ENCODE measurements around the gene TCF7L1. TPM values are rescaled to one million over a fixed set of nuclear protein-coding genes. Genes with fewer than 3 reads are reported as not detected.

Gene TCF7L1
- total RNA-seq, 2 experiments from 2014 or later, result 0.07 TPM; not detected in 1

DNA sequence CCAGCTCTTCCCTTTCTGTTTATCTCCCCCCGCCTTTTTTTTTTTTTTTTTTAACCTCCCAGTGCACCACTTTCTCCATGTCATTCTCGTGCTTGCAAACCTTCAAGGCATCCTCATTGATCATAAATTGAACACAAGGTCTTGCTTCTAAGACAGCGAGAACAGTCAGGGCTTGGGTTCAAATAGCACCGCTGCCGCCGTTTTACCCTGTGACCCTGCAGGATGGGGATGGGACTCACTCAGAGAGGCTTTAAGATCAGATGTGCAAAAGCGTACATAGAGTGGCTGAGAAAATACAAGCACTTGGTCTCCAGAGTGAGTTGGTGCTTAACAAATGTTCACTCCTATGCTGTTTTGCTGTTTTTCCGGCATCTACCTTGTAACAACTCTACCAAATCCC, 93.6 kb downstream of the TCF7L1 start:
- CTCF ChIA-PET, result interaction anchor here (0.6 kb wide), 1 partner anchor 54 kb away, joined by 3 read pairs; no protein-coding TSS in a partner anchor
- H3K4me1 Mint-ChIP-seq (ENCODE audit: low read depth), result no peaks in the 10 kb centered on the region
- H3K9me3 Mint-ChIP-seq, result no peaks in the 10 kb centered on the region
- DNase-seq, result no peak
- H3K36me3 Mint-ChIP-seq (ENCODE audit: low read depth), result no peaks in the 10 kb centered on the region
- intact Hi-C loops (cut with micrococcal nuclease), result no loop called here
- H3K27ac Mint-ChIP-seq, result no peak overlapping the region
- peaks cover 5% of the 10 kb centered on the region for H3K27me3 Mint-ChIP-seq (ENCODE audit: low read depth)
- no peak overlapping the region for H3K4me3 Mint-ChIP-seq

DNA sequence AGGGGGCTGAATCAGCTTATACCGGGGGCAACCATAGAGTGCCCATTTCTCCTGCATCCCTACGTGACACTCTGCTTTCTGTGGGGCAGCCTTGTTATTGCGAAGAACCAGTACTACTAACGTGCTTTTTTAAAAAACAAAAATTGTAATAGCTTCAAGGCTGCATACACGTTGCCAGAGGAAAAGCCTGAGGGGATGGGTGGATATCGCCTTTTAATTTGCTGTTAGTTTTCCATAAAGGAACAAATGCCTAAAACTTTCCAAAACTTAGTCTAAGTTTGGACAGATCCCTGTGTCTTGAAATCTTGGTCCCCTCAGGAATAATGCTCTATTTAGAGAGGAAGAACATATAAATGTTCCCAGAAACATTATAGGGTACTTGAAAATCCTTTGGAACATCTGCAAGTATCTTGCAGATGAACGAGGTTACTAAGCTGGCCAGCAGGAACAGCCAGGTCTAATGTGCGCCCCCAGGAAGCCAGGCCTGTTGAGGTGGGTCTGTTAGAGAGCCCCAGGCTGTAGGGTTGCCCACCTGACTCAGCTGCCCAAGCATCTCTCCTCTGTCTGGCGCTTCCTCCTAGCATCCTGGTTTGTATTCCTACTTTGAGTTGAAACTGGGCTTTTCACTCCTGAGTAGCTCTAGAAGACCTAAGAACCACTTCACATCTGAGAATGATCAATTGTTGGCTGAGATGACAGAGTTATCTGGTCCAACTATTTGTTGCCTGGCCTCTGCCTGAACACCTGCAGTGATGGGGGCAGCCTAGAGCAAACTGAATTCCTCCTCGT, 97.7 kb downstream of the TCF7L1 start:
- H3K36me3 Mint-ChIP-seq (ENCODE audit: low read depth), result no peaks in the 10 kb centered on the region
- intact Hi-C loops (cut with micrococcal nuclease), result no loop called here
- H3K9me3 Mint-ChIP-seq, result no peaks in the 10 kb centered on the region
- H3K27ac Mint-ChIP-seq, result no peak overlapping the region
- H3K4me3 Mint-ChIP-seq, result no peak overlapping the region
- CTCF ChIA-PET, result interaction anchor here (1.7 kb wide), 1 partner anchor 54 kb away, joined by 4 read pairs; no protein-coding TSS in a partner anchor
- peaks cover 5% of the 10 kb centered on the region for H3K27me3 Mint-ChIP-seq (ENCODE audit: low read depth)
- no peaks in the 10 kb centered on the region for H3K4me1 Mint-ChIP-seq (ENCODE audit: low read depth)
- no peak for DNase-seq

DNA sequence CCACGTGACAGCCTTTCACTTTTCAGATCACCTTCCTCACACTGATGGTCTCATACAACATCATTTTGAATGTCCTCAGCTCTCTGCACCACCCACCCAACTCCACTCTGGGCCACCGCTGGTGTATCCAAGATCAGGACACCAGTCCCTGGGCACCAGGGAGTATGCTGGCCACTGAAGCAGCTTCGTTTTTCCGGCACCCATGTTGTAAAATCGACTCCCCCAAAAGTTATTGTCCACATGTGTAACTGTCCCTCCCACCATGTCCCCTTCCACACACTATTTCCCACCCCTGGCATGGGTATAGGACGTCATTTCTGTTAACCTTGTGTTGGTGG, 98.2 kb downstream of the TCF7L1 start:
- no peak overlapping the region for H3K4me3 Mint-ChIP-seq
- H3K4me1 Mint-ChIP-seq (ENCODE audit: low read depth), result no peaks in the 10 kb centered on the region
- H3K36me3 Mint-ChIP-seq (ENCODE audit: low read depth), result no peaks in the 10 kb centered on the region
- no peaks in the 10 kb centered on the region for H3K9me3 Mint-ChIP-seq
- H3K27me3 Mint-ChIP-seq (ENCODE audit: low read depth), result peaks cover 7% of the 10 kb centered on the region
- CTCF ChIA-PET, result no interaction called here
- no peak for DNase-seq
- no peak overlapping the region for H3K27ac Mint-ChIP-seq
- intact Hi-C loops (cut with micrococcal nuclease), result no loop called here

DNA sequence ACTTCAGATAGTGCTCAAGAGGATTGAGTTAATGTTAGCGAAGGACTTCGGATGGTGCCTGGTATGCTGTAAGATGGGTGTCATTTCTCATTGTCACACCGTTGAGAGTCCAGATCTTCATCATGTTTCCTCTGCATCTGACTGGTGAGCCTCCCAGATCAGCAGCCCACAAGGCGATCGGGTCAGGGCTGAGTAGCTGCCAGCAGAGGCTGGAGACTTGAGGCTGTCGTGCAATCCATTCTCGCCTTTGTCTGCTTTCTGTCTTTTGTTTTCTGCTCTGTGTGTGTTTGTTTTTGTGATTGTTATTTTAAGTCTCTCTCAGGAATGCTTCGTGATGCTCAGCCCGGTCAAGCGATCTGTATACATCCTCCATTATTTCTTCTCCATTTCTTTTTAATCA, 98.8 kb downstream of the TCF7L1 start:
- intact Hi-C loops (cut with micrococcal nuclease), result no loop called here
- CTCF ChIA-PET, result no interaction called here

GRCh38 chr2:85234868-85235267, 101.7 kb downstream of the TCF7L1 start:
- intact Hi-C loops (cut with micrococcal nuclease), result no loop called here
- Mint-ChIP-seq H3K9me3 (no peaks in the 10 kb centered on the region), H3K27ac (no peak overlapping the region), H3K4me3 (no peak overlapping the region), H3K4me1 (ENCODE audit: low read depth) (no peaks in the 10 kb centered on the region), H3K36me3 (ENCODE audit: low read depth) (no peaks in the 10 kb centered on the region), H3K27me3 (ENCODE audit: low read depth) (peaks cover 9% of the 10 kb centered on the region)
- CTCF ChIA-PET, result interaction anchor here (1.4 kb wide), 1 partner anchor 50 kb away, joined by 3 read pairs; no protein-coding TSS in a partner anchor
- DNase-seq, result no peak

More for the DNA sequence above, 98.8 kb downstream of the TCF7L1 start:
- Mint-ChIP-seq H3K9me3 (no peaks in the 10 kb centered on the region), H3K4me3 (no peak overlapping the region), H3K36me3 (ENCODE audit: low read depth) (no peaks in the 10 kb centered on the region), H3K27me3 (ENCODE audit: low read depth) (peaks cover 8% of the 10 kb centered on the region), H3K27ac (no peak overlapping the region), H3K4me1 (ENCODE audit: low read depth) (no peaks in the 10 kb centered on the region)
- DNase-seq, result no peak

GRCh38 chr2:85235281-85235680, 102.1 kb downstream of the TCF7L1 start:
- intact Hi-C loops (cut with micrococcal nuclease), result no loop called here
- Mint-ChIP-seq H3K27ac (no peak overlapping the region), H3K9me3 (no peaks in the 10 kb centered on the region), H3K27me3 (ENCODE audit: low read depth) (peaks cover 9% of the 10 kb centered on the region), H3K4me1 (ENCODE audit: low read depth) (peaks cover 3% of the 10 kb centered on the region), H3K4me3 (no peak overlapping the region), H3K36me3 (ENCODE audit: low read depth) (no peaks in the 10 kb centered on the region)
- CTCF ChIA-PET, result interaction anchor here (1.4 kb wide), 1 partner anchor 49 kb away, joined by 3 read pairs; no protein-coding TSS in a partner anchor
- no peak for DNase-seq

DNA sequence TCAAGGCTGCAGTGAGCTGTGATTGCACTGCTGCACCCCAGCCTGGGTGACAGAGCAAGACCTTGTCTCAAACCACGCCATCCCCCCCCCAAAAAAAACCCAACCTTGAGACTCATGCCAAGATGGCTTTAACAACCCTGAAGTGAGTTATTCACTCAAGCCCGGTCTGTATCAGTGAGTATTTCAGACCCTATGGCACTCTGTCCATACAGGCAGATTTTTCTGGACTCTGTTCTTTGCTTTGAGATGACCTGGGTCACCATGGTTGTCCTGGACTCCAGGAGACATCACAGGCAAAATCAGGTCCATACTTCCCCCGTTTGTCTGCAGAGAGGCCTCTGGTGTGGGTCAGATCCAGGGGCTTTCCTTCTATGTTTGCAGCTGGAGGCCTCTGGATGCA, 102.9 kb downstream of the TCF7L1 start:
- Mint-ChIP-seq H3K36me3 (ENCODE audit: low read depth) (no peaks in the 10 kb centered on the region), H3K4me3 (no peak overlapping the region), H3K4me1 (ENCODE audit: low read depth) (peaks cover 6% of the 10 kb centered on the region), H3K27me3 (ENCODE audit: low read depth) (peaks cover 9% of the 10 kb centered on the region), H3K9me3 (no peaks in the 10 kb centered on the region), H3K27ac (no peak overlapping the region)
- no peak for DNase-seq
- CTCF ChIA-PET, result no interaction called here
- intact Hi-C loops (cut with micrococcal nuclease), result no loop called here

DNA sequence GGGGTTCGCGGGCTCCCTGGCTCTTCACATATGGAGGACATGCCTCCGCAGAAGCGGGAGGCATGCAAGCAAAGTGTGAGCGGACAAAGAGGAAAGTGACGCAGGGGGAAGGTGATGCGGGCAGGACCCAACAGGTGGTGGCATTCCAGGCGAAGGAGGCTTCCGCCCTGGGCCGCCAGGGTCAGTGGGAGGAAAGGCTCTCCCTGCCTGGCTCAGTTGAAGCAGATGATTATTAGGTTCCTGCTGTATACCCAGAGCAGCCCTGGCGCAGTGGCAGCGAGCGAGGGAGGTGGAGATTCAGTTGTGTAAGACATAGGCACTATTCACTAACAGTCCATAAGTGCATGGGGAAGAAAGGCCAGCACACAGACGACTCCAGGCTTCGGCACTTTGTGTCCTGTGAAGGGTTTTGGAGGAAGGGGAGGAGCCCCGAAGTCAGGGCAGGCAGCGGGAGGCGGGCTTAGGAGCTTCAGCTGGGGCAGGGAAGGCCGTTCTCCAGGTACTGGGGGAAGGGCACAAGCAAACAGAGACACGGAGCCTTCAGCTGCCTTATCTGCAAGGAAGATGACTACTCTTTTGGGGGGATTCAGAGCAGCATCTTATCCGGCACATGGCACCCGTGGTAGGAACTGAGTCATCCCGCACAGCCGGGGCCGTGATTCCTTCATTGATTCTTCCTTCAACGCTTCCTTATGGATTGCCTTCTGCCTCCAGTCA, 104.8 kb downstream of the TCF7L1 start:
- Mint-ChIP-seq H3K4me1 (ENCODE audit: low read depth) (peaks cover 7% of the 10 kb centered on the region), H3K4me3 (no peak overlapping the region), H3K36me3 (ENCODE audit: low read depth) (no peaks in the 10 kb centered on the region), H3K27ac (no peak overlapping the region), H3K27me3 (ENCODE audit: low read depth) (peaks cover 9% of the 10 kb centered on the region), H3K9me3 (no peaks in the 10 kb centered on the region)
- DNase-seq, result no peak
- intact Hi-C loops (cut with micrococcal nuclease), result no loop called here
- CTCF ChIA-PET, result no interaction called here

GRCh38 chr2:85238607-85239006, 105.4 kb downstream of the TCF7L1 start:
- no peak overlapping the region for H3K27ac Mint-ChIP-seq
- no peak for DNase-seq
- no peak overlapping the region for H3K4me3 Mint-ChIP-seq
- intact Hi-C loops (cut with micrococcal nuclease), result no loop called here
- H3K4me1 Mint-ChIP-seq (ENCODE audit: low read depth), result peaks cover 7% of the 10 kb centered on the region
- CTCF ChIA-PET, result no interaction called here
- no peaks in the 10 kb centered on the region for H3K36me3 Mint-ChIP-seq (ENCODE audit: low read depth)
- peaks cover 9% of the 10 kb centered on the region for H3K27me3 Mint-ChIP-seq (ENCODE audit: low read depth)
- no peaks in the 10 kb centered on the region for H3K9me3 Mint-ChIP-seq

DNA sequence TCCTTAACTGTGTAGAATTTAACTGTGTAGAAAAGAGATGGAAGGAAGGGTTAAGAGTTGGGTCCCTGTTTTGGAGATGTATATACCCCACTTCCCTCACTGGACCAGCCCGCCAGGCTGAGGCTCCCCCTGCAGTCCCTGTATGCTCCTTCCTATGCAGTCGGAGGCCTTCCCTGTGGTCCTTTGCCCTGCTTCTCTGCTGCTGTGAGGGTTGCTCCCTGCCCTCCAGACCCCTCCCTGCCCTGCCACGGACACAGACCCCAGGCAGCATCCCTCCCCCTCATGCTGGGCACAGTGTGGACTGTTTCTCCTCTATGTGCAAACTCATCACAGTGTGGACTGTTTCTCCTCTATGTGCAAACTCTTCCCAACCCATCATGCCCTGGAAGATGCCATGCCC, 105.9 kb downstream of the TCF7L1 start:
- H3K9me3 Mint-ChIP-seq, result no peaks in the 10 kb centered on the region
- no peak overlapping the region for H3K27ac Mint-ChIP-seq
- no peak for DNase-seq
- H3K36me3 Mint-ChIP-seq (ENCODE audit: low read depth), result no peaks in the 10 kb centered on the region
- CTCF ChIA-PET, result no interaction called here
- H3K27me3 Mint-ChIP-seq (ENCODE audit: low read depth), result peaks cover 9% of the 10 kb centered on the region
- H3K4me1 Mint-ChIP-seq (ENCODE audit: low read depth), result peaks cover 7% of the 10 kb centered on the region
- intact Hi-C loops (cut with micrococcal nuclease), result no loop called here
- no peak overlapping the region for H3K4me3 Mint-ChIP-seq

DNA sequence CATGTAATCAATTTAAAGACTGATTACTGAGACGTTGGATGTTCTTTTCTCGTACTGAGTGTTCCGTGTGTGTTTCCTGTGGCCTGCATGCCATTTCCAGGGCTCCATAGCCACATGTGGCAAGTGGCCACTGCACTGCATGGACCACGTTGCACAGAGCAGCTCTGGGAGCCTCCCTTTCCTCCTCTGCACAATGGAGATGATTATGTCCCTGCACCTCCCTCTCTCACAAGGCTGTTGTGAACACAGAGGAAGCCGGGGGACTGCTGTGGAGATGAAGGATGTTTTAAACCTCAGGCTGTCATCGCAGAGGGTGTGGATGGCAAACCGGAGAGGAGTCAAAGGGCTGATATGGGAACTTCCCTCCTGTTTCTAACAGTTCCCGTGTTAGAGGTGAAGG, 106.9 kb downstream of the TCF7L1 start:
- Mint-ChIP-seq H3K27me3 (ENCODE audit: low read depth) (peaks cover 6% of the 10 kb centered on the region), H3K27ac (no peak overlapping the region), H3K4me1 (ENCODE audit: low read depth) (peaks cover 7% of the 10 kb centered on the region), H3K4me3 (no peak overlapping the region), H3K9me3 (no peaks in the 10 kb centered on the region), H3K36me3 (ENCODE audit: low read depth) (no peaks in the 10 kb centered on the region)
- intact Hi-C loops (cut with micrococcal nuclease), result no loop called here
- CTCF ChIA-PET, result interaction anchor here (0.6 kb wide), 1 partner anchor 58 kb away, joined by 5 read pairs; no protein-coding TSS in a partner anchor
- DNase-seq, result no peak

GRCh38 chr2:85242321-85242720, 109.1 kb downstream of the TCF7L1 start:
- no peak overlapping the region for H3K4me3 Mint-ChIP-seq
- DNase-seq, result no peak
- peaks cover 7% of the 10 kb centered on the region for H3K4me1 Mint-ChIP-seq (ENCODE audit: low read depth)
- intact Hi-C loops (cut with micrococcal nuclease), result no loop called here
- CTCF ChIA-PET, result interaction anchor here (0.6 to 1.6 kb wide), 2 partner anchors 43 to 106 kb away, joined by 3 to 4 read pairs; no protein-coding TSS in a partner anchor
- H3K36me3 Mint-ChIP-seq (ENCODE audit: low read depth), result no peaks in the 10 kb centered on the region
- no peak overlapping the region for H3K27ac Mint-ChIP-seq
- peaks cover 1% of the 10 kb centered on the region for H3K27me3 Mint-ChIP-seq (ENCODE audit: low read depth)
- no peaks in the 10 kb centered on the region for H3K9me3 Mint-ChIP-seq

Measured in activated naive CD4-positive, alpha-beta T cell treated with anti-CD3 and anti-CD28 coated beads for 36 hours (primary cell).